Inferior parietal cortex (tissue), 1 donor: Measurements from ENCODE around the gene GDF15.
"Not testable (repeated sequence)": the region's sequence is repeated elsewhere in the genome, so short reads cannot be mapped to it uniquely, and the experiment has no call there.

Experiments
- DNase-seq: peaks from one replicate; pipeline ENCODE4 v3.0.0-alpha.2; 2016; ENCODE audit errors: extremely low spot score

GDF15 gene

DNA sequence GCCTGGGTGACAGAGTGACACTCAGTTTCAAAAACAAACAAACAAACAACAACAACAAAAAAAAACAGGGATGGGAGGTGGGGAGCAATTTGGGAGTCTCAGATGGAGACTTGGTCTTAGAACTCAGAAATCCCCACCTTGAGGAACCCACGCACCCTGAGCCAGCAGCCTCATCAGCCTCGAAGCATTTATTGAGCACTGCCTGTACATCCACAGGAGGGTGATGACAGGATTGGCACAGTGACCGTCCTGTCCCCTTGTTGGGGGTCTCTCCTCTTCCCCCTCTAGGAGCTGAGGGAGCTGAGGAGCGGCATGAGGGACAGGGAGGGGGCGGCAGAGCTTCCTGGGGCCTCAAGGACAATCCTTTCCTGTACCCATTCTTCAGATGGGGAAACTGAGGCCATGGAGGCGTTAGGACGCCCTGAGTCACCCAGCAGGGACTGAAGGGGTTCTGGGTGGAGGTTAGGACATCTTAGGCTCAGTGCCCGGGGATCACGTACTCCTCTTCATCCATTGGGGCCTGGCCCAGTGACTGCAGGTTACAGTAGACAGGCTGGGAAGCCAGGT lies 5.6 kb downstream of the GDF15 start:
- DNase-seq: no peak

DNA sequence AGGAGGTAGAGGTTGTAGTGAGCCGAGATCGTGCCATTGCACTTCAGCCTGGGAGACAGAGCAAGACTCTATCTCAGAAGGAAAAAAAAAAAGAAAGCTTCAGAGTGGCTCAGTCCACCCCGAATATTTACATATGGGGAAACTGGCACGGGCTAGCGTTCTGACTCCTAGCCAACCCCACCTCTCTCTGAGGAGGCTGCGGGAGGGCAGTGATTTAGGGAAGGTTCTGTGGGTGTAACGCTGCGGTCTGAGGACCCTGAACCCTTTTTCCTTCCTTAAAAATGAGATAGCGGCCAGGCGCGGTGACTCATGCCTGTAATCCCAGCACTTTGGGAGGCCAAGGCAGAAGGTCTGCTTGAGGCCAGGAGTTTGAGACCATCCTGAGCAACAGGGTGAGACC lies 6.5 kb downstream of the GDF15 start:
- DNase-seq: no peak

DNA sequence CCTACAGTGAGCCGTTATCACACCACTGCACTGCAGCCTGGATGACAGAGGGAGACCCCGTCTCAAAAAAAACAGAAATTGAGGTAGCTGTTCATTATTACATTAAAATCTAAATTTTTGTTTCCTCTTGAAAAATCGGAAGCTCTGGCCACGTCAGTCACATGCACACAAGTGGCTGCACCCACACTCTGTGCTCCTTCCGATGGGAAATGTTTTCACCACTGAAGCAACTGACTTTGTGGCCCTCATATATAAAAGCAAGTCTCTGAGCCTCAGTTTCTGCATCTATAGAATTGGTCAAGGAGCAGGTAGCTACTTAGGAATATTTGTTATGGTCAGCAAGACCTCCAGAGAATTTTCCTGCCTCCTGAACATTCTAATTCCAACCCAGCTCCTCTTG lies 7.0 kb downstream of the GDF15 start:
- no peak for DNase-seq

DNA sequence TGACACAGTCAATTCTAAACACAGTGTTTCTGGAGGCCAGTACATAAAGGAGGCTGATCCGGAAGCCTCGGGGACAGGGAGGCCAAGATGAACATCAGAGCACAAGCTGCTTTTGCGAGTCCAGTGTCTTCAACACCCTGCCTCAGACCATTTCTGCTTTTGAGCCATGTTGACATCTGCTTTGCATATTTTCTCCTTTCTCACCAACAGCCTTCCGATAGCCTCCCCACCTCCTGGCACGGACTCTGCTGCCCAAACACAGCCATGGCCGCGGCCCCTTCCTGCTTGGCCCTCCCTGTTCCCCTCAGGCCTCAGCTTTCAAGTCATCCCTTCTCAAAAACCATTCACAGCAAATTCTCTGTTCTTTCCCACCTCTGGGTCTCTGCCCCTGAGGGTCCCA lies 7.9 kb downstream of the GDF15 start:
- no peak for DNase-seq

DNA sequence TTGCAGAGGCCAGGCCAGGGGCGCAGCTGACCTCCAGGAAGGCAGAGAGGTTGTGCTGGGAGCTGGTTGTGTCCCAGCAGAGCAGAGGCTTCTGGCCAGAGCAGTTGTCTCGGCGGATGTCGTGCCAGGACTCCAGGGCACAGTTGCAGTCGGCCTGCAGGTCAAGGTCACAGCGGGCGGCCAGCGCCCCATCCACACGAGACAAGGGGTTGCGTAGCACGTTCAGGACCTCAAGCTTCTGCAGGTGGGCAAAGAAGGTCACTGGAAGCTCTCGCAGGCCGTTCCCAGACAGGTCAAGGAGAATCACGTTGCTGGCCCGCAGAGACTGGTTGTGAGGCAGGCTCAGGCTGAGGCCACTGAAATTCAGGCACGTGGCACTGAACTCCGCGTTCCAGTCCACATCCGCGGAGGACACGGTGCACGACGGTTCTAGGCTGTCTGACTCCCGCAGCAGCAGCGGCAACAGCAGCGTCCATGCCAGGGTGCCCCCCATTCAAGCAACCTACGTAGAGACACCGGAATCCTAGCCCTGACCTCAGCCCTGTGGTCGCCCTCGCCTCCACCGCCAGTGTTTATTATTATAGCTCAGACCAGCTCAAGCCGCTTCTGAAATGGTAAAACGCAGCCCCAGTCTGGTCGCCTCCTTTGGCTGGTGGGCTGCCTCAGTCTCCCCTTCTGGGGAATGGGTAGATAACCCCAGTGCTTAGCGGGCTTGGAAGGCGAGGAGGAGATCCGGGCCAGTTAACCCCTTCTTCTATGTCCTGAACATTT lies 10.7 kb downstream of the GDF15 start:
- no peak for DNase-seq

DNA sequence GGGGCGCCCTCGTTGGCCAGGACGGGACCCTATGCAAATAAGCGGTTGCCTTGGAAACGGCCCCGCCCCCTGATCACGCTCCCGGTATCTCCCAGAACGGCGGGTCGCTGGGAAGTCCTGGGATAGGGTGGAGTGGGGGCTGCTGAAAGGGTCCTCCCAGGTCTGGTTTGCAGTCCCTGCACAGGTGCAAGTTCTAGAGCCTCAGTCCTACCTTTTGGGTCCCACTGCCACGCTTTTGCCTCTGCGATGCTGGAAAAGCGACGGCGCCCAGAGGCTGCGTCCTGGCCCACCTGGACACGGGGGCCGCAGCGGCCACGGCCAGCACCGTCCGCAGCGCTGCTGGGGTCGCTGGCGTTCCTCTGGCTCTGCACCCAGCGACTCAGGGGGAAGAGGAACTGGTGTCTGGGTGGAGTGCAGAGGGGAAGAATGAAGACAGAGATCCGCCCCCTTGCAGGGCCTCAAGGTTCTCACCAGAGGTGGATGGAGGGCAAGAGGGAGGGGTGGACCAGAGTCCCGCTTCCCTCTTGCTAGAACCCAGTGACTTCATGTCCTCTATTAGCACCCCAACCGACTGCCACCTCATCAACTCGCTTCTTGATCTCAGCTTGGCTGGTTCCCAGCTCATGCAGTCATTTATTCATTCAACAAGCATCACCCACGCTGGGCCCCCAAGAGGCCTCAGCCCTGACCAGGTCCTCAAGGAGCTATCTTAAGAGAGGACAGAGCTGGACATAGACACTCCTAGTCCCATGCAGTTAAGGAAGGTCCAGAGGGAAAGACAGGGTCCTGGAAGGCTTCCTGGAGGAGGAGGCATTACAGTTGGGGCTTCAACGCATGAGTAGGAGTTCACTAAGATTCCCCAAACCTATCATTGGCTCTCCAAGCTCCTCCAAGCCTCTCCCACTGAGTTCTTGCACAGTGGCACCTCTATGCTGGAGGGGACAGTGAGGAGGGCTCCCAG lies 11.6 kb downstream of the GDF15 start, which contains the start of gene LRRC25:
Gene LRRC25 (minus strand): TSS at position 381 of the 961 bp plus-strand sequence. CDS start 659 bp downstream, outside the sequence.
- DNase-seq: no peak

DNA sequence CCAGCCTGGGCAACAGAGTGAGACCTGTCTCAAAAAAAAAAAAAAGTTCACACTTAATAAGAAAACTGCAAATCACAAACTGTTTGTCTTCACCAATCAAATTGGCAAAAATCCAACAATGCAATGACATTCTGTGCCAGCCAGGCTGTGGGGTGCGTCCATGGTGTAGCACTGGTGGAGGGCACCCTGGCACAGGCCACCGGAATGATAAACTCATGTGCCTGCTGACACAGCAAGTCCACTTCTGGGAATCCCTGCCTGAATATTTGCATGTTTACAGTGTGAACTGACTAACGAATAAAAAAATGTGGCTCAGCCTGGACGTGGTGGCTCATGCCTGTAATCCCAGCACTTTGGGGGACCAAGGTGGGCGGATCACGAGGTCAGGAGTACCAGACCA lies 13.1 kb downstream of the GDF15 start:
- no peak for DNase-seq

DNA sequence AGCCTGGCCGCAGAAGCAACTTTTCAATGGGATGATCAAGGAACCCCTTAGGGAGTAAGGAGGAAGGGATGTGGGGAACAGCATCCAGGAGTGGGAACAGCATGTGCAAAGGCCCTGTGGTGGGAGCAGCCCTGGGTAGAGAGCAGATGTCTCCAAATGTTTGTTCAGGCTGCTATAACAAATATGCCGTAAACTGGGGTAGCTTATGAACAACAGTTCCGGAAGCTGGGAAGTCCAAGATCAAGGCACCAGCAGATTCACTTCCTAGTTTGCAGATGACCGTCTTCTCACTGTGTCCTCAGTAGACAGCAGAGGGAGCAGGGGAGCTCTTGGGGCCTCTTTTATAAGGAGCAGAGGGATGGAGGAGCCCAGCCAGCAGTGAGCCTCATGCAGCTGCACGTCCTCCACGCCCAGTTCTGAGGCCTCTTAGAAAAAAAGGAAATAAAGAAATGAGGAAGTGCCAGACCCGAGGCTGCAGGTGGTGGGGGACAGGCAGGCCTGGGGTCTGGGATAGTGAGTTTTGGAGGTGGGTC lies 15.7 kb downstream of the GDF15 start:
- DNase-seq: no peak

DNA sequence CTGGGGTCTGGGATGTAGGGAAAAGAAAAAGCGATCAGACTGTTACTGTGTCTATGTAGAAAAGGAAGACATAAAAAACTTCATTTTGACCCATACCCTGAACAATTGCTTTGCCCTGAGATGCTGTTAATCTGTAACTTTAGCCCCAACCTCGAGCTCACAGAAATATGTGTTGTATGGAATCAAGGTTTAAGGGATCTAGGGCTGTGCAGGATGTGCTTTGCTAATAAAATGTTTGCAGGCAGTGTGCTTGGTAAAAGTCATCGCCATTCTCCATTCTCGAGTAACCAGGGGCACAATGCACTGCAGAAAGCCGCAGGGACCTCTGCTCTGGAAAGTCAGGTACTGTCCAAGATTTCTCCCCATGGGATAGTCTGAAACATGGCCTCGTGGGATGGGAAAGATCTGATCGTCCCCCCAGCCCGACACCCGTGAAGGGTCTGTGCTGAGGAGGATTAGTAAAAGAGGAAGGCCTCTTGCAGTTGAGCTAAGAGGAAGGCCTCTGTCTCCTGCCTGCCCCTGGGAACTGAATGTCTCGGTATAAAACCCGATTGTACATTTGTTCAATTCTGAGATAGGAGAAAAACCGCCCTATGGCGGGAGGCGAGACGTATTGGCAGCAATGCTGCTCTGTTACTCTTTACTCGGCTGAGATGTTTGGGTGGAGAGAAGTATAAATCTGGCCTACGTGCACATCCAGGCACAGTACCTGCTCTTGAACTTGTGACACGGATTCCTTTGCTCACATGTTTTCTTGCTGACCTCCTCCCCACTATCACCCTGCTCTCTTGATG lies 16.7 kb downstream of the GDF15 start:
- DNase-seq: not testable (repeated sequence)

DNA sequence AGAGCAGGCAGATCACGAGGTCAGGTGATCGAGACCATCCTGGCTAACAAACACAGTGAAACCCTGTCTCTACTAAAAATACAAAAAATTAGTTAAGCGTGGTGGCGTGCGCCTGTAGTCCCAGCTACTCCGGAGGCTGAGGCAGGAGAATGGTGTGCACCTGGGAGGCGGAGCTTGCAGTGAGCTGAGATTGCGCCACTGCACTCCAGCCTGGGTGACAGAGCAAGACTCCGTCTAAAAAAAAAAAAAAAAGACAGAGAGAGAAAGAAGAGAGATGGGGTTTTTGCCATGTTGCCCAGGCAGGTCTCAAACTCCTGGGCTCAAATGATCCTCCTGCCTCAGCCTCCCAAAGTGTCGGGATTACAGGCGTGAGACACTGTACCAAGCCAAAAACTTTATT lies 19.8 kb downstream of the GDF15 start:
- DNase-seq: not testable (repeated sequence)

DNA sequence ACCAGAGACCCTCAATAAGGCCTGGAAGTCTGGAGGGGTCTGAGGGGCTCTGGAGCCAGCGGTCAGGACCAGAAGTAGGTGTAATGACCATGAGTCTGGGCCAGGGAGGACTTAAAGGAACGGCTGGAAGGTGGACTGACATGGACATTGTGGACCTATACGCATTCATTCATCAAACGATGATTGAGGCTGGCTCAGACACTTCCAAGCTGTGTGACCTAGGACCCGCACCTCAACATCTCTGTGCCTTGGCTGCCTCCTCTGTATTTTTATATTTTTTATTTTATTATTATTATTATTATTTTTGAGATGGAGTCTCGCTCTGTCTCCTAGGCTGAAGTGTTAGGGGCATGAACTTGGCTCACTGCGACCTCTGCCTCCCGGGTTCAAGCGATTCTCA lies 20.8 kb downstream of the GDF15 start:
- no peak for DNase-seq

DNA sequence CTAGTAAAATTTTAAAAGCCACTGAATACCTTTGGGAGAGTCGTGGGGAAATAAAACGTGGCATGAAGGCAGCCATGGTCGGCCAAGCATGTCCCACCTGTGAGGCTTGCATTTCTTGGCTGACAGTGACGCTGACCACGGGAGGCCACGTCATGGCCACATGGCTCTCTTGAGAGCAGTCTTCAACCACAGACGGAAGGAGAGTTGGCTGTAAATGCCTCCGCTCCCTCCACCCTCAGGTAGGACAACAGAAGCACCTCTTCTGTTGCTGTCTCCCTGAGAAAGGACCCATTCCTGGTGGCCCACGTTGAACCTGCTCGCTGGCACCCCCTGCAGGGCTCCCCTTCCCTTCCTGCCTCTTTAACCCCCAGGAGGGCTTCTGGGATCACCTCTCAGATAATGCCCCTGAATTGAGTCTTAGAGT lies 22.1 kb downstream of the GDF15 start:
- DNase-seq: no peak

DNA sequence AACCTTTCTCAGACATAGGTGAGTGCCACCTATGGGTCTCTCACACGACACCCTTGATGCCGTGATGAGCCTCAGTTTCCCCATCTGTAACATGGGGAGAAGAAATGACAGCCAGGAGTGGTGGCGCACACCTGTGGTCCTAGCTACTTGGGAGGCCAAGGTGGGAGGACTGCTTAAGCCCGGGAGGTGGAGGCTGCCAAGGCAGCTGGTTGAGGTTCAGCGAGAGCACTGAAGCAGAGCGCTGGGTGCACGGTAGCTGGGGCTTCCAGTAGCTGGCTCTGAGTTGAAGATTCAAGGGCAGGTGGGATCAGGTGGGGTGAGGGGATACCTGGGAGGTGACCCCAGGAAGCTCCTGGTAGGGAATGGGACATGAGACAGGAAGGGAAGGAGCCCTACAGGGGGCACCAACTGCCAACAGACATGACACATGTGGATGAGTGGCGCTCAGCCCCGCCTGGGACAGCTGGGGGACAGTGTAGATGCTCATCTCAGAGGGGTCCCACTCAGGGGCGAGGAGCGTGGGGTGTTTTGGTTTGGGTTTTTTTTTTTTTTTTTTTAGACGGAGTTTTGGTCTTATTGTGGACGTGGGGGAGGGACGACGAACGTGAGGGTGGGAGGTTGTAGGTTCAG lies 26.8 kb downstream of the GDF15 start:
- DNase-seq: no peak

DNA sequence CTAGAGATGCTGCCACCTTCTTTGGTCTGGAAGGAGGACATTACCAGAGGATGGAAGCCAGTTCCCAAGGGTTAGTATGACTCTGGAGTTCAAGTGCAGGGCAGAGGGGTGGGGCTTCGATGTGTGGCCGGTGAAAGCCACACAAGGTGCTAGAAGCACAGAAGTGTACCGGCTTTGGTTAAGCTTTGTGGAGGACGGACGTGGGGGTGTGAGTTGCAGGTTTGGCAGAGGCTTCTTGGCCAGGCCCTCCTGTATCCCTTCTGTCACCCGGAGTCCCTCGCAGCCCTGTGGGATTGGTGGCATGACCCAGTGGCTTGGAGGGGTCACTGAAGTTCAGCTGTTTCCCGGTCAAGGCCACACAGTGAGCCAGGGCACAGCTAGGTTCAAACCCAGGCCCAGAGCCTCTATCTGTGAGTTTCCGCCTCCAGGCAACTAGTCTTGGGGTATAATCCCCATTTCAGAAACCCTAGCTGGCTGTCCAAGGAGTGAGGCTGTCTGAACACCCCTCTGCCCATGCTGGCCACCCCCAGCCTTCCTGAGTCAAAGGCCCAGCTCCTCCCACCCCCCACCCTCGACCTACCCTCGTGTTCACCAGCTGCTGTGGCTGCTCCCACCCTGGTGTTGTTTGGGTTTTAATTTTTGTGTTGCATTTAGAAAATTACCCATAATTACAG lies 28.7 kb downstream of the GDF15 start:
- no peak for DNase-seq

DNA sequence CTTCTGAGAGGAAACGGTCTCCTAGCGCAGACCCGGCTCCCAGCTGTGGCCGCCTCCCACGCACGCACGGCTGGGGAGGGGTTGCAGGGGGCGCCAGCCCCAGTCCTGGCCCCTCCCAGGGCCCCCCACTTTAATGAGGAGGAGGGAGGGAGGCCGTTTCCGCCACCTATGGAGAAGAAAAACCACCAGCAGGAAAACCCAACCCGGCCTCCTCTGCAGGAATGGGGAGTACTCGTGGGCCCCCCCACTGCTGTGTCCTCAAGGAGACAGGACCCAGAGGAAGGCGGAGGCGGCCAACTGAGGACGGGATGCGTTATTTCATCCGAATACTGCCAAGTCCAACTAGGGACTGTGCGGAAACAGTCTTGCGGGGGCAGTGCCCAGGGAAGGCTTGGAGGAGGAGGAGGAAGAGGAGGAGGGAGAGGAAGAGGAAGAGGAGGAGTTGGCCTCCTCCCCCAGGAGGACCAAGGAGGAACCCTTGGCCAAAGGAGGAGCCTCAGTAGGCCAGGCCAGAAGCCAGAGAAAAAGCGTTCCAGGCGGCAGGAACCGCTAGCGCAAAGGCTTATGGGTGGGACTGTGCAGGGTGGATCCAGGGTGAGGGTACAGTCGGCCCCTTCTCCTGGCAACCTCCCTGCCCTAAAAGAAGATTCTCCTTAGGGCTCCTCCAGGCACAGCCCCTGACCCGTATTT lies 29.4 kb downstream of the GDF15 start:
- DNase-seq: peak; percentile 61

DNA sequence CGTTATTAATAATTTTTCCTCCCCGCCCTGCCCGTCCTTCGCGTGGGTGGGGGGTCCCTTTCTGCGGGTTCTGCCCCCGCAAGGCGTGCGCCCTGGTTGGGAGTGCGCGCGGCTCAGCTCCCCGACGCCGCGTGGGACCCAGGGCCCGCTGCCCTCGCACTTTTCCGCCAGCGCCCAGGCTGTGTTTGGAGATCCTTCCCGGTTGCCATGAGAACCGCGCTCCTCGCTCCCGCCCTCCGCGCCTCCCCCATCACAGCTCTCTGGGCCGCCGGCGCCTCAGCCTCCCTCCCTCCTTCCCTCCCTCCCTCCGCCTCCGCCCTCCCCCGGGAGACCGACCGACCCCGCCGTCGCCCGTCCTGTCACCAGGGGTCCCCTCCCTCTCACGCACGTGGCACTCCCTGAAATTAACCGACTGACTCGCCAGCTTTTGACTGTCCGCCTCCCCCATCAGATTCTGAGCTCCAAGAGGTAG lies 30.9 kb downstream of the GDF15 start:
- peak; percentile 67 for DNase-seq

DNA sequence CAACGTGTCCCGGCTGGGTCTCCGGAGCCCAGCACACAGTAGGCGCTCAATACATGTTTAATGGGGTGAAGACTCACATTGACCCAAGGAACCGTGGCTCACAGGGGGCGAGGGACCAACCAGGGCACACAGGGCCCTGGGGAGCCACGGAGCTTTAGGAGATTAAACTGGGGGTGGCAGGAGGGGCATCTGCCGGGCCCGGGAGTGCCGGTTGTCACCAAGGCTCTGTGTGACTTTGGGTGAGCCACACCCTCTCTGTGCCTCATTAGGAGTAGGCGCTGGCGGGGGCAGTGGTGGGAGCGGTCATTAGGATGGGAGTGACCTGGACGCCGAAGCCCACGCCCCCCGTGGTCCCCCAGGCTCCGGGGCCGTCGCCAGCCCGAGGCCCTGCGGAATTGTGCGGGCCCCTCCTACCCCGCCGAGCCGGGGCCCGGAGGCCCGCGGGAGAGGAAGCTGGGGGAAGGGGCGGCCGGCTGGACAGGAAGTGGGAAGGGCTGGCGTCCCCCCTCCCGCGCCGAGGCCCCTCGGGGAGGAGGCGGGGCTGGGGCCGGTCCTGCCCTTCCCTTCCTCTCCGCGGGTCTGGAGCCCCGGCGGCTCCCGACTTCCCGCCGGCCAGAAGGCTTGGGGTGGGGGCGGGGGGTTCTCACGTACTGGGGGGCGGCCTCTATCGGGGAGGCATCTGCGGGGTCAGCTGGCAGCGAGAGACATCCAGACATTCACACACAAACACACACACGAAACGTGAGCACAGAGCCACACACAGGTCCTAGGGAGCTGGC lies 31.5 kb downstream of the GDF15 start:
- no peak for DNase-seq

DNA sequence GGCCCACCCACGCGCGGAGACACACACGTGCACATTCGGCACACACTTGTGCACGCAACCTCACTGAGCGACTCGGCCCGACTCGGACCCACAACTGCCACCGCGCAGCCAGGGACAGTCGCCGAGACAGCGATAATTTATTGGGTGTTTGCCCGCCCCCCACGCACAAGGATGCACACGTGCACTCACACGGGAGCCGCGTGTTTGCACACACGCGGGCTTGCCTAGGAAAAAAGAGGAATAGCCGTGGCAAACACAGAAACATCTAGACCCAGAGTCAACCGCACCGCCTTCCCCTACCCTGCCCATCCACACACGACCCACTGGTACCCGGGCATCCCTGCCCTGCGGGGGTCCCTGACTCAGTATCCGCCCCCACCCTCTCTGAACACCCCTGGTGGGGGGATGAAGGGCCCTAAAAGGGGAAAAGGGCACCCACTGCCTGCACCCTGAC lies 32.1 kb downstream of the GDF15 start:
- DNase-seq: no peak
